Astrocyte (in vitro differentiated cells and primary cell): Measurements from ENCODE around the gene SLC12A3. TPM values are rescaled to one million over a fixed set of nuclear protein-coding genes. Genes with fewer than 3 reads are reported as not detected.
"Not testable (repeated sequence)": the region's sequence is repeated elsewhere in the genome, so short reads cannot be mapped to it uniquely, and the experiment has no call there.

Experiments used
- DNase-seq: peaks from one replicate; pipeline ENCODE4 v3.0.0-alpha.2; 2010; ENCODE audit warnings: low read depth
- FAIRE-seq: peaks from 2 replicates; lab custom pipeline; 2011; peaks lifted over from hg19 to GRCh38; lab: Jason Lieb, UNC
- H2AFZ ChIP-seq: 2 replicates; pipeline ENCODE4 v1.6.0; 2012; ENCODE audit warnings: low read depth, low read length, inconsistent platforms
- H3K27ac ChIP-seq: 2 replicates; pipeline ENCODE4 v1.5.1; 2011; ENCODE audit warnings: low read depth, low read length, inconsistent platforms
- H3K27me3 ChIP-seq: 2 replicates; pipeline ENCODE4 v1.6.0; 2011; ENCODE audit warnings: low read length, inconsistent platforms; ENCODE audit not compliant: insufficient read depth
- H3K36me3 ChIP-seq: 2 replicates; pipeline ENCODE4 v1.5.1; 2011; ENCODE audit warnings: low read length, inconsistent platforms; ENCODE audit not compliant: insufficient read depth
- H3K4me1 ChIP-seq: 2 replicates; pipeline ENCODE4 v1.5.1; 2011; ENCODE audit warnings: low read length, inconsistent platforms; ENCODE audit not compliant: insufficient read depth
- H3K4me2 ChIP-seq: 2 replicates; pipeline ENCODE4 v1.6.0; 2012; ENCODE audit warnings: low read length, inconsistent platforms
- H3K4me3 ChIP-seq: 2 replicates; pipeline ENCODE4 v1.5.1; 2011; ENCODE audit warnings: low read depth, mild to moderate bottlenecking, low read length, inconsistent platforms; ENCODE audit not compliant: insufficient read depth
- H3K79me2 ChIP-seq: 2 replicates; pipeline ENCODE4 v1.6.0; 2012; ENCODE audit warnings: mild to moderate bottlenecking, low read length, inconsistent platforms; ENCODE audit not compliant: insufficient read depth
- H3K9ac ChIP-seq: 2 replicates; pipeline ENCODE4 v1.6.0; 2012; ENCODE audit warnings: mild to moderate bottlenecking, low read length, inconsistent platforms
- H3K9me3 ChIP-seq: 2 replicates; pipeline ENCODE4 v1.5.1; 2012; ENCODE audit warnings: low read depth, mild to moderate bottlenecking, low read length, inconsistent platforms; ENCODE audit not compliant: insufficient read depth
- H4K20me1 ChIP-seq: 2 replicates; pipeline ENCODE4 v1.6.0; 2012; ENCODE audit warnings: low read length, inconsistent platforms; ENCODE audit not compliant: insufficient read depth
- H3K27ac Mint-ChIP-seq: one replicate; pipeline ENCODE4 v1.8.0; 2021; ENCODE audit warnings: mild to moderate bottlenecking, mixed read lengths; ENCODE audit not compliant: unreplicated experiment
- H3K27me3 Mint-ChIP-seq: one replicate; pipeline ENCODE4 v1.8.0; 2021; ENCODE audit warnings: low read depth, mixed read lengths; ENCODE audit not compliant: unreplicated experiment
- H3K36me3 Mint-ChIP-seq: one replicate; pipeline ENCODE4 v1.8.0; 2021; ENCODE audit warnings: low read depth, mixed read lengths; ENCODE audit not compliant: unreplicated experiment
- H3K4me1 Mint-ChIP-seq: one replicate; pipeline ENCODE4 v1.8.0; 2021; ENCODE audit warnings: low read depth, mixed read lengths; ENCODE audit not compliant: unreplicated experiment
- H3K4me3 Mint-ChIP-seq: one replicate; pipeline ENCODE4 v1.8.0; 2021; ENCODE audit warnings: mild to moderate bottlenecking, moderate library complexity, mixed read lengths; ENCODE audit not compliant: unreplicated experiment
- H3K9me3 Mint-ChIP-seq: one replicate; pipeline ENCODE4 v1.8.0; 2021; ENCODE audit warnings: mild to moderate bottlenecking, mixed read lengths; ENCODE audit not compliant: unreplicated experiment
- CTCF ChIP-seq: IDR thresholded peaks from 2 replicates; pipeline ENCODE4 v1.5.1; 2011; ENCODE audit warnings: low read depth, mild to moderate bottlenecking, inconsistent platforms, low read length, moderate library complexity; ENCODE audit not compliant: insufficient read depth
- EZH2 ChIP-seq: IDR thresholded peaks from 2 replicates; pipeline ENCODE4 v1.6.1; 2012; ENCODE audit warnings: mild to moderate bottlenecking, low read length, inconsistent platforms; ENCODE audit not compliant: insufficient read depth
- total RNA-seq: library from RNA; stranded (reverse); gene quantifications from 2 replicates; pipeline ENCODE4 v1.2.1, GENCODE V29; 2021

Gene SLC12A3
- total RNA-seq, 1 donor from 2014 or later = 0.18 TPM

GRCh38 chr16:56933828-56934598 lies 69.0 kb downstream of the SLC12A3 start:
- DNase-seq (no peak), FAIRE-seq (no peak)
- H2AFZ ChIP-seq = no peak overlapping the region
- peak overlapping the region; percentile 97 for H3K9ac ChIP-seq
- H3K36me3 ChIP-seq = peaks cover 46% of the 10 kb centered on the region
- Mint-ChIP-seq H3K4me3 (peak overlapping the region; percentile 95), H3K4me1 (peaks cover 31% of the 10 kb centered on the region), H3K27me3 (no peaks in the 10 kb centered on the region), H3K36me3 (peaks cover 22% of the 10 kb centered on the region), H3K9me3 (no peaks in the 10 kb centered on the region), H3K27ac (peak overlapping the region; percentile 98)
- H3K9me3 ChIP-seq = no peaks in the 10 kb centered on the region
- H3K4me2 ChIP-seq = peak overlapping the region; percentile 91
- no peak for TF ChIP-seq EZH2
- no peak for TF ChIP-seq CTCF
- H3K4me3 ChIP-seq = peak overlapping the region; percentile 85
- peak overlapping the region; percentile 6 for H3K27ac ChIP-seq
- H3K79me2 ChIP-seq = peaks cover 69% of the 10 kb centered on the region
- H4K20me1 ChIP-seq = peaks cover 67% of the 10 kb centered on the region
- H3K4me1 ChIP-seq = peaks cover 10% of the 10 kb centered on the region
- H3K27me3 ChIP-seq = no peaks in the 10 kb centered on the region

GRCh38 chr16:56934599-56935145 lies 69.7 kb downstream of the SLC12A3 start:
- peaks cover 74% of the 10 kb centered on the region for H4K20me1 ChIP-seq
- H3K27me3 ChIP-seq, H2AFZ ChIP-seq, FAIRE-seq, H3K27ac ChIP-seq, H3K9me3 Mint-ChIP-seq, H3K9me3 ChIP-seq, H3K27me3 Mint-ChIP-seq, DNase-seq: not testable (repeated sequence)
- peaks cover 38% of the 10 kb centered on the region for H3K4me1 Mint-ChIP-seq
- H3K27ac Mint-ChIP-seq = peak overlapping the region; percentile 98
- H3K4me2 ChIP-seq = peak overlapping the region; percentile 91
- H3K4me3 ChIP-seq = peak overlapping the region; percentile 85
- H3K36me3 Mint-ChIP-seq = peaks cover 26% of the 10 kb centered on the region
- peak overlapping the region; percentile 97 for H3K9ac ChIP-seq
- peak overlapping the region; percentile 95 for H3K4me3 Mint-ChIP-seq
- H3K79me2 ChIP-seq = peaks cover 74% of the 10 kb centered on the region
- peaks cover 10% of the 10 kb centered on the region for H3K4me1 ChIP-seq
- H3K36me3 ChIP-seq = peaks cover 53% of the 10 kb centered on the region

GRCh38 chr16:56935201-56935600 lies 70.2 kb downstream of the SLC12A3 start:
- H3K36me3 ChIP-seq = peaks cover 58% of the 10 kb centered on the region
- peak overlapping the region; percentile 97 for H3K9ac ChIP-seq
- Mint-ChIP-seq H3K36me3 (peaks cover 30% of the 10 kb centered on the region), H3K27ac (peak overlapping the region; percentile 55), H3K4me1 (peaks cover 41% of the 10 kb centered on the region), H3K27me3 (no peaks in the 10 kb centered on the region), H3K9me3 (no peaks in the 10 kb centered on the region), H3K4me3 (peak overlapping the region; percentile 95)
- no peak for DNase-seq
- peak overlapping the region; percentile 85 for H3K4me3 ChIP-seq
- H3K4me2 ChIP-seq = peak overlapping the region; percentile 91
- no peaks in the 10 kb centered on the region for H3K9me3 ChIP-seq
- peaks cover 79% of the 10 kb centered on the region for H3K79me2 ChIP-seq
- H4K20me1 ChIP-seq = peaks cover 79% of the 10 kb centered on the region
- FAIRE-seq = no peak
- no peaks in the 10 kb centered on the region for H3K27me3 ChIP-seq
- peaks cover 10% of the 10 kb centered on the region for H3K4me1 ChIP-seq
- no peak overlapping the region for H3K27ac ChIP-seq
- no peak overlapping the region for H2AFZ ChIP-seq
- TF ChIP-seq EZH2 = no peak
- no peak for TF ChIP-seq CTCF
